Measurements from ENCODE around the gene CST9. TPM values are rescaled to one million over a fixed set of nuclear protein-coding genes. Genes with fewer than 3 reads are reported as not detected.

The CST9 gene
- total RNA-seq, 2 donors from 2014 or later, result not detected

- intact Hi-C loops (cut with DNase I), result no loop called here
- H3K9me3 ChIP-seq, result no peaks in the 10 kb centered on the region
- H3K4me1 ChIP-seq (replicated peaks), result no peaks in the 10 kb centered on the region
- H3K4me3 ChIP-seq, result no peak overlapping the region
- no peak overlapping the region for H3K27ac ChIP-seq
- TF ChIP-seq POLR2A (IDR thresholded peaks at IDR 0.05), result no peak
- TF ChIP-seq CTCF (IDR thresholded peaks at IDR 0.05), result no peak
- no peak for TF ChIP-seq POLR2AphosphoS5 (IDR thresholded peaks at IDR 0.05)
- H3K36me3 ChIP-seq, result no peaks in the 10 kb centered on the region
- H3K27me3 ChIP-seq (replicated peaks; ENCODE audit: insufficient read depth), result no peaks in the 10 kb centered on the region
- WGBS, result 64% methylated on average over 2 of the region's 2 CpGs
- DNase-seq (ENCODE audit: low spot score), result no peak
Measured at GRCh38 chr20:23596579-23597250, 9.0 kb downstream of the CST9 start.

- DNase-seq (ENCODE audit: low spot score), result no peak
- 90% methylated on average over 1 of the region's 1 CpG for WGBS
- intact Hi-C loops (cut with DNase I), result no loop called here
- H3K9me3 ChIP-seq, result no peaks in the 10 kb centered on the region
- no peak overlapping the region for H3K27ac ChIP-seq
- no peaks in the 10 kb centered on the region for H3K4me1 ChIP-seq (replicated peaks)
- no peaks in the 10 kb centered on the region for H3K27me3 ChIP-seq (replicated peaks; ENCODE audit: insufficient read depth)
- H3K4me3 ChIP-seq, result no peak overlapping the region
- no peaks in the 10 kb centered on the region for H3K36me3 ChIP-seq
- TF ChIP-seq POLR2A (IDR thresholded peaks at IDR 0.05) (no peak), POLR2AphosphoS5 (IDR thresholded peaks at IDR 0.05) (peak; percentile 69), CTCF (IDR thresholded peaks at IDR 0.05) (no peak)
Measured at GRCh38 chr20:23595941-23596340, 9.8 kb downstream of the CST9 start.

- intact Hi-C loops (cut with DNase I), result no loop called here
- TF ChIP-seq POLR2A (IDR thresholded peaks at IDR 0.05) (no peak), POLR2AphosphoS5 (IDR thresholded peaks at IDR 0.05) (no peak), CTCF (IDR thresholded peaks at IDR 0.05) (no peak)
- Histone ChIP-seq H3K36me3 (no peaks in the 10 kb centered on the region), H3K4me1 (replicated peaks) (peaks cover 7% of the 10 kb centered on the region), H3K27ac (no peak overlapping the region), H3K4me3 (no peak overlapping the region), H3K9me3 (no peaks in the 10 kb centered on the region), H3K27me3 (replicated peaks; ENCODE audit: insufficient read depth) (no peaks in the 10 kb centered on the region)
- DNase-seq (ENCODE audit: low spot score), result no peak
- 94% methylated on average over 10 of the region's 10 CpGs for WGBS
Measured at GRCh38 chr20:23588434-23589403, 17.0 kb downstream of the CST9 start.

- H3K27me3 ChIP-seq (replicated peaks; ENCODE audit: insufficient read depth), result no peaks in the 10 kb centered on the region
- no peak for TF ChIP-seq POLR2A (IDR thresholded peaks at IDR 0.05)
- TF ChIP-seq POLR2AphosphoS5 (IDR thresholded peaks at IDR 0.05), result no peak
- no peak for TF ChIP-seq CTCF (IDR thresholded peaks at IDR 0.05)
- WGBS, result 82% methylated on average over 7 of the region's 7 CpGs
- H3K4me1 ChIP-seq (replicated peaks), result peaks cover 7% of the 10 kb centered on the region
- H3K9me3 ChIP-seq, result no peaks in the 10 kb centered on the region
- H3K36me3 ChIP-seq, result no peaks in the 10 kb centered on the region
- H3K27ac ChIP-seq, result no peak overlapping the region
- DNase-seq (ENCODE audit: low spot score), result no peak
- no peak overlapping the region for H3K4me3 ChIP-seq
- intact Hi-C loops (cut with DNase I), result no loop called here
Measured at GRCh38 chr20:23587631-23588030, 18.1 kb downstream of the CST9 start.
